Smooth muscle cell (in vitro differentiated cells): ENCODE data around the gene TMEM259. TPM values are rescaled to one million over a fixed set of nuclear protein-coding genes. Genes with fewer than 3 reads are reported as not detected.
A peak's percentile ranks its signal among the peaks of the same experiment; 100 is the strongest.

Experiments used
- DNase-seq: peaks from one replicate; lab custom pipeline; 2025; ENCODE audit not compliant: unreplicated experiment; lab: John Stamatoyannopoulos, UW
- H2AFZ ChIP-seq: fragments of 200-600 bp; sonication (generic); 2 replicates; pipeline ENCODE4 v1.6.0; 2016; ENCODE audit warnings: antibody characterized with exemption, low read depth, mild to moderate bottlenecking
- H3F3A ChIP-seq: fragments of 200-600 bp; sonication (generic); 2 replicates; pipeline ENCODE4 v1.6.0; 2017; ENCODE audit warnings: antibody characterized with exemption, low read depth
- H3K27ac ChIP-seq: fragments of 200-600 bp; sonication (generic); 2 replicates; pipeline ENCODE4 v1.5.1; 2016; ENCODE audit warnings: low read depth, mild to moderate bottlenecking
- H3K27me3 ChIP-seq: fragments of 200-600 bp; sonication (generic); 2 replicates; pipeline ENCODE4 v1.6.1; 2016; ENCODE audit warnings: low read depth, mild to moderate bottlenecking
- H3K36me3 ChIP-seq: fragments of 200-600 bp; sonication (generic); 2 replicates; pipeline ENCODE4 v1.5.1; 2016; ENCODE audit warnings: low read depth
- H3K4me1 ChIP-seq: fragments of 200-600 bp; sonication (generic); 2 replicates; pipeline ENCODE4 v1.5.1; 2016; ENCODE audit warnings: low read depth
- H3K4me2 ChIP-seq: fragments of 200-600 bp; sonication (generic); 2 replicates; pipeline ENCODE4 v1.6.0; 2016; ENCODE audit warnings: mild to moderate bottlenecking
- H3K4me3 ChIP-seq: fragments of 200-600 bp; sonication (generic); 2 replicates; pipeline ENCODE4 v1.5.1; 2016; ENCODE audit warnings: mild to moderate bottlenecking
- H3K79me2 ChIP-seq: fragments of 200-600 bp; sonication (generic); 2 replicates; pipeline ENCODE4 v1.6.0; 2016; ENCODE audit warnings: low read depth, mild to moderate bottlenecking
- H3K9ac ChIP-seq: fragments of 200-600 bp; sonication (generic); 2 replicates; pipeline ENCODE4 v1.6.0; 2016; ENCODE audit warnings: low read depth
- H3K9me3 ChIP-seq: fragments of 200-600 bp; sonication (generic); replicated peaks from 2 replicates; pipeline ENCODE4 v1.5.1; 2016; ENCODE audit warnings: low read depth
- H4K20me1 ChIP-seq: fragments of 200-600 bp; sonication (generic); 2 replicates; pipeline ENCODE4 v1.6.0; 2016; ENCODE audit warnings: low read depth
- WGBS: methylation state at CpG from one replicate; pipeline ENCODE4 v1.1.7; 2016; ENCODE audit warnings: low lambda C conversion rate; 5-methylcytosine and 5-hydroxymethylcytosine counted together
- polyA plus RNA-seq: library from polyadenylated mRNA; unstranded; fragments of >200 nt; fragmentation: Nextera tagmentation; extraction: Ambion mirVana; gene quantifications from 2 replicates; pipeline ENCODE4 v1.2.1, GENCODE V29; 2016
- total RNA-seq: library from RNA; depleted of rRNA; stranded (reverse); fragments of >200 nt; gene quantifications from 2 replicates; pipeline ENCODE4 v1.2.3, GENCODE V29; 2014
- TF ChIP-seq, protein P1 (sequence below): fragments of 200-600 bp; sonication (generic); IDR thresholded peaks from 2 replicates; pipeline ENCODE4 v1.5.1; 2017; ENCODE audit warnings: borderline replicate concordance, mild to moderate bottlenecking, antibody characterized with exemption; ENCODE audit not compliant: insufficient read depth, poor library complexity, severe bottlenecking

Gene TMEM259
- total and polyA plus RNA-seq, 2 experiments from 2014 or later, result 133 to 232 TPM

DNA sequence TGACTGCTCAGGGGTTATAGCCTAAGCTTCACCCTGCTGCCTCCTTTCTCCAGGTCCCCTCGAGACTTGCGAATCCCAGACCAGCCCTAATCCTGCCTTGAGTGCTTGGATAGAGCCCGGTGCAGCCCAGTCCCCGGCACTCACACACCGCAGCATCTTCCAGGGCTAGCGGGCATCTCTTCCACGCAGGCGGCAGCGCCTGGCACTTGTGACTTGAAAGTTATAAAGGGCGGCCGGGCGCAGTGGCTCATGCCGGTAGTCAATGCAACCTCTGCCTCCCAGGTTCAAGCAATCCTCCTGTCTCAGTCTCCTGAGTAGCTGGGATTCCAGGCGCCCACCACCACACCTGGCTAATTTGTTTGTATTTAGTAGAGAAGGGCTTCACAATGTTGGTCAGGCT is 34.8 kb downstream of the TMEM259 start:
- H2AFZ ChIP-seq, result no peak overlapping the region
- H3K36me3 ChIP-seq, result no peaks in the 10 kb centered on the region
- no peaks in the 10 kb centered on the region for H3K9me3 ChIP-seq
- no peak overlapping the region for H3K4me2 ChIP-seq
- H3K79me2 ChIP-seq, result peaks cover 12% of the 10 kb centered on the region
- peaks cover 3% of the 10 kb centered on the region for H3F3A ChIP-seq
- WGBS, result 99% methylated on average over 14 of the region's 14 CpGs
- DNase-seq, result no peak
- H4K20me1 ChIP-seq, result peaks cover 7% of the 10 kb centered on the region
- TF ChIP-seq, protein P1, sequence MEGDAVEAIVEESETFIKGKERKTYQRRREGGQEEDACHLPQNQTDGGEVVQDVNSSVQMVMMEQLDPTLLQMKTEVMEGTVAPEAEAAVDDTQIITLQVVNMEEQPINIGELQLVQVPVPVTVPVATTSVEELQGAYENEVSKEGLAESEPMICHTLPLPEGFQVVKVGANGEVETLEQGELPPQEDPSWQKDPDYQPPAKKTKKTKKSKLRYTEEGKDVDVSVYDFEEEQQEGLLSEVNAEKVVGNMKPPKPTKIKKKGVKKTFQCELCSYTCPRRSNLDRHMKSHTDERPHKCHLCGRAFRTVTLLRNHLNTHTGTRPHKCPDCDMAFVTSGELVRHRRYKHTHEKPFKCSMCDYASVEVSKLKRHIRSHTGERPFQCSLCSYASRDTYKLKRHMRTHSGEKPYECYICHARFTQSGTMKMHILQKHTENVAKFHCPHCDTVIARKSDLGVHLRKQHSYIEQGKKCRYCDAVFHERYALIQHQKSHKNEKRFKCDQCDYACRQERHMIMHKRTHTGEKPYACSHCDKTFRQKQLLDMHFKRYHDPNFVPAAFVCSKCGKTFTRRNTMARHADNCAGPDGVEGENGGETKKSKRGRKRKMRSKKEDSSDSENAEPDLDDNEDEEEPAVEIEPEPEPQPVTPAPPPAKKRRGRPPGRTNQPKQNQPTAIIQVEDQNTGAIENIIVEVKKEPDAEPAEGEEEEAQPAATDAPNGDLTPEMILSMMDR, result no peak
- no peak overlapping the region for H3K27ac ChIP-seq
- H3K27me3 ChIP-seq, result no peaks in the 10 kb centered on the region
- peaks cover 12% of the 10 kb centered on the region for H3K4me1 ChIP-seq
- no peak overlapping the region for H3K4me3 ChIP-seq
- no peak overlapping the region for H3K9ac ChIP-seq

DNA sequence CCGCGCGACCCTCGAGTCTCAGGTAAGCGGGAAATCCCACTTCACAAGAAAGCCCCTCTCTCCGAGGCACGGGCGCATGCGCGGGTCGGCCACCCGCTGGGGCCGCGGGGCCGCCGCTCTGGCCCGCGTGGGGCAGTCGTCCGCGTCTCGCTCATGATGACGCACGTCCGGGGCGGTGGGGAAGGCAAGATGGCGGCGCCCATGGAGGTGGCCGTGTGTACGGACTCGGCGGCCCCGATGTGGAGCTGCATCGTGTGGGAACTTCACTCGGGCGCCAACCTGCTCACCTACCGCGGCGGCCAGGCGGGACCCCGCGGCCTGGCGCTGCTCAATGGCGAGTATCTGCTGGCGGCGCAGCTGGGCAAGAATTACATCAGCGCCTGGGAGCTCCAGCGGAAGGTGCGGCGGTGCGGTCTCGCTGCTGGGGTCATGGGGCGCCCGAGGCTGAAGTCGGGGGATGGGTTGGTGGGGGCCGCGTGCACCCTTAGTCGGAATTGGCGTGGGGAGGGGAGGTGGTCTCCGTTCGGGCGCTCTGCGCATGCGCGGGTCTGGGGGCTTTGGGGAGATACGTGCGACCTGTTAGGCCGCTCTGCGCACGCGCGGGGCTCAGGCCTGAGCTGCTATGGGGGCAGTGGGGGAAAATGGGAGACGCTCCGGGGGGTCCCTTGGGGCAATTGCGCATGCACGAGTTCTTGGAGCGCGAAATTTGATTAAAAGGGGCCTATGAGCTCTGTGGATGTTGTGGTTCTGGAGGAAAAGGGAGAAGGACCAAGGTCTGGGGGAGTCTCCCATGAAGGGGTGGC is 36.6 kb downstream of the TMEM259 start, which contains the start of gene WDR18:
TSS of gene WDR18 (plus strand) at position 181 of the 803 bp plus-strand sequence. CDS start at position 190, 9 bp downstream.
- peak within 1 kb of the TSS; percentile 98 for H3K4me2 ChIP-seq
- H3K27ac ChIP-seq, result peak within 1 kb of the TSS; percentile 80
- H3F3A ChIP-seq, result peaks cover 10% of the 10 kb centered on the region
- peak within 1 kb of the TSS; percentile 99 for H3K4me3 ChIP-seq
- TF ChIP-seq, protein P1, result no peak
- under 1% methylated on average over 74 of the region's 78 CpGs for WGBS
- peak within 1 kb of the TSS; percentile 95 for H3K9ac ChIP-seq
- H3K4me1 ChIP-seq, result peaks cover 23% of the 10 kb centered on the region
- H2AFZ ChIP-seq, result peak within 1 kb of the TSS; percentile 91
- no peaks in the 10 kb centered on the region for H3K36me3 ChIP-seq
- peaks cover 12% of the 10 kb centered on the region for H3K79me2 ChIP-seq
- H3K27me3 ChIP-seq, result no peaks in the 10 kb centered on the region
- peaks cover 7% of the 10 kb centered on the region for H4K20me1 ChIP-seq
- no peaks in the 10 kb centered on the region for H3K9me3 ChIP-seq
- peak; percentile 67 for DNase-seq

DNA sequence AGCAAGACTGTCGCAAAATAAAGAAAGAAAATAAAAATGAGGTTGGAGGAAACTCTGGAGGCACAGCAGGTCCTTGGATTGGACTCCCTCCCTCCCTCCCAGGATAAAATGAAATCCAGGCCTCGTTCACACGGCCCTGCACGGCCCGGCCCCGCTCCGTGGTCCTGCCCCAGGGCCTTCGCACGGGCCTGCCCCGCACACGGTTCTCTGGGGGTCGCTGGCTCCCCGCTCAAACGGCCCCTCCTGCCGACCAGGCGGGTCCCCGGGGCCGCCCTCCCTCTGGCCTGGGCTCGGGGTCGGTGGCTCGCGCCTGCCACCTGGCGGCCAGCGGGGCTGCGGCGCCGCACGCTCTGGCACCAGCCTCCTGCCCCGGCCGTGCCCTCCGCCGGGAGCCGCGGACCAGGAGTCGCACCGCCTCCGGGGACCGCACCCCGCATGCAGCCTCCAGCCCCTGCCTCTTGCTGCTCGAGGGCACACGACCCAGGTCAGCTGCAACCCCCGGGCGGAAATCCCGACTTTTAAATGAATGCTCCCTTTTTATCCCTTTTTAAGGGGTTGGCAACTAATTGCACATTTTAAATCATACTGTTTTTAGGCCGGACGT is 38.3 kb downstream of the TMEM259 start:
- Histone ChIP-seq H3F3A (peaks cover 17% of the 10 kb centered on the region), H4K20me1 (peaks cover 7% of the 10 kb centered on the region), H3K9me3 (no peaks in the 10 kb centered on the region), H3K9ac (no peak overlapping the region), H3K36me3 (no peaks in the 10 kb centered on the region), H2AFZ (no peak overlapping the region), H3K4me2 (peak overlapping the region; percentile 98), H3K27me3 (no peaks in the 10 kb centered on the region), H3K4me3 (peak overlapping the region; percentile 61), H3K4me1 (peaks cover 27% of the 10 kb centered on the region), H3K27ac (peak overlapping the region; percentile 80), H3K79me2 (peaks cover 12% of the 10 kb centered on the region)
- TF ChIP-seq, protein P1, result peak; percentile 97
- WGBS, result 4% methylated on average over 44 of the region's 46 CpGs
- DNase-seq, result peak; percentile 60
